OCI-LY3 (cell line): ENCODE results near the gene CCDC74B.
"Not testable (repeated sequence)": the region's sequence is repeated elsewhere in the genome, so short reads cannot be mapped to it uniquely, and the experiment has no call there.

Source experiments
- CTCF ChIP-seq: fragments of 200-600, 300-600 bp; sonication (generic); IDR thresholded peaks from 2 replicates; pipeline ENCODE4 v1.5.1; 2014; ENCODE audit warnings: antibody characterized with exemption, low read length, low read depth
- EZH2phosphoT487 ChIP-seq: fragments of 200-600 bp; shearing (Covaris generic); IDR thresholded peaks from 2 replicates; pipeline ENCODE4 v1.6.1; 2018; ENCODE audit warnings: antibody characterized with exemption, mixed run types, low read depth

GRCh38 chr2:130181880-130182682, 37.2 kb upstream of the CCDC74B start, which contains the start of gene MZT2B:
- TF ChIP-seq CTCF, result peak; percentile 54
- TF ChIP-seq EZH2phosphoT487, result not testable (repeated sequence)
